Epithelial cell of proximal tubule (primary cell): ENCODE measurements around the gene STARD5. TPM values are rescaled to one million over a fixed set of nuclear protein-coding genes. Genes with fewer than 3 reads are reported as not detected.

Experiments used
- DNase-seq: peaks from one replicate; pipeline ENCODE4 v3.0.0-alpha.2; 2011; ENCODE audit warnings: low read depth
- H3K4me3 ChIP-seq: 2 replicates; pipeline ENCODE4 v1.5.1; 2011; ENCODE audit warnings: low read depth, mild to moderate bottlenecking, low read length
- CTCF ChIP-seq: conservative IDR thresholded peaks from 2 replicates; pipeline ENCODE4 v1.5.1; 2012; ENCODE audit warnings: low read depth, mild to moderate bottlenecking, low read length
- total RNA-seq: library from RNA; depleted of rRNA; stranded (reverse); fragments of >200 nt; gene quantifications from 2 replicates; pipeline ENCODE4 v1.2.3, GENCODE V29; 2015

The STARD5 gene
- total RNA-seq, 1 donor from 2014 or later, result 0.63 TPM

- DNase-seq, result no peak
- no peak overlapping the region for H3K4me3 ChIP-seq
- TF ChIP-seq CTCF, result no peak
Observed at GRCh38 chr15:81347910-81348309, 24.0 kb upstream of the STARD5 start.

GRCh38 chr15:81346611-81347010, 22.7 kb upstream of the STARD5 start:
- no peak overlapping the region for H3K4me3 ChIP-seq
- no peak for DNase-seq
- TF ChIP-seq CTCF, result no peak

- DNase-seq, result no peak
- H3K4me3 ChIP-seq, result no peak overlapping the region
- no peak for TF ChIP-seq CTCF
Observed at GRCh38 chr15:81343371-81343770, 19.4 kb upstream of the STARD5 start.

- no peak overlapping the region for H3K4me3 ChIP-seq
- no peak for TF ChIP-seq CTCF
Observed at GRCh38 chr15:81341351-81341750, 17.4 kb upstream of the STARD5 start.

GRCh38 chr15:81339851-81340250, 15.9 kb upstream of the STARD5 start:
- no peak for DNase-seq
- TF ChIP-seq CTCF, result no peak
- no peak overlapping the region for H3K4me3 ChIP-seq

More at GRCh38 chr15:81341351-81341750, 17.4 kb upstream of the STARD5 start:
- no peak for DNase-seq

GRCh38 chr15:81339321-81339720, 15.4 kb upstream of the STARD5 start:
- H3K4me3 ChIP-seq, result no peak overlapping the region
- no peak for TF ChIP-seq CTCF

GRCh38 chr15:81338170-81339007, 14.4 kb upstream of the STARD5 start:
- no peak overlapping the region for H3K4me3 ChIP-seq
- TF ChIP-seq CTCF, result no peak
- no peak for DNase-seq

More at GRCh38 chr15:81339321-81339720, 15.4 kb upstream of the STARD5 start:
- DNase-seq, result no peak
